DND-41 (cell line): ENCODE results near the gene PODXL.

Experiments
- ATAC-seq: fragments of 200-7000 bp; cut with Tn5 transposase; 3 replicates; pipeline ENCODE4 v1.9.1; 2021; ENCODE audit warnings: low read depth; ENCODE audit not compliant: insufficient read depth
- DNase-seq: peaks from one replicate; pipeline ENCODE4 v3.0.0-alpha.2; 2020
- H2AFZ ChIP-seq: 2 replicates; pipeline ENCODE4 v1.6.0; 2012; ENCODE audit warnings: low read depth, low read length
- H3K27ac ChIP-seq: 2 replicates; pipeline ENCODE4 v1.5.1; 2012; ENCODE audit warnings: low read length, inconsistent platforms
- H3K27me3 ChIP-seq: fragments of 200-600 bp; sonication (generic); 2 replicates; pipeline ENCODE4 v1.6.0; 2012; ENCODE audit warnings: low read length, mild to moderate bottlenecking, inconsistent platforms; ENCODE audit not compliant: insufficient read depth, poor library complexity
- H3K36me3 ChIP-seq: 2 replicates; pipeline ENCODE4 v1.5.1; 2012; ENCODE audit warnings: low read length, inconsistent platforms; ENCODE audit not compliant: insufficient read depth
- H3K4me1 ChIP-seq: 2 replicates; pipeline ENCODE4 v1.5.1; 2012; ENCODE audit warnings: mild to moderate bottlenecking, low read length; ENCODE audit not compliant: insufficient read depth
- H3K4me2 ChIP-seq: 2 replicates; pipeline ENCODE4 v1.6.0; 2012; ENCODE audit warnings: mild to moderate bottlenecking, moderate library complexity, low read length, inconsistent platforms; ENCODE audit not compliant: insufficient read depth
- H3K4me3 ChIP-seq, 2 experiments: fragments of 200-600 bp in 1 of 2; shearing (Covaris generic) in 1 of 2; 2 replicates each; pipeline ENCODE4 v1.5.1; 2012 to 2016; ENCODE audit warnings: inconsistent platforms in 2 of 2, low read length in 2 of 2, mild to moderate bottlenecking in 2 of 2, low read depth in 1 of 2, moderate library complexity in 1 of 2
- H3K79me2 ChIP-seq: 2 replicates; pipeline ENCODE4 v1.6.0; 2012; ENCODE audit warnings: low read length, inconsistent platforms; ENCODE audit not compliant: insufficient read depth
- H3K9ac ChIP-seq: 2 replicates; pipeline ENCODE4 v1.6.0; 2012; ENCODE audit warnings: low read depth, mild to moderate bottlenecking, inconsistent platforms, low read length, moderate library complexity
- H3K9me3 ChIP-seq: 2 replicates; pipeline ENCODE4 v1.5.1; 2012; ENCODE audit warnings: low read length, moderate library complexity, mild to moderate bottlenecking, inconsistent platforms; ENCODE audit not compliant: insufficient read depth, severe bottlenecking
- H4K20me1 ChIP-seq: 2 replicates; pipeline ENCODE4 v1.6.0; 2012; ENCODE audit warnings: low read length; ENCODE audit not compliant: insufficient read depth
- EZH2 ChIP-seq: IDR thresholded peaks from 3 replicates; pipeline ENCODE4 v1.6.1; 2012; ENCODE audit warnings: borderline replicate concordance, low read depth, mild to moderate bottlenecking, moderate library complexity, low read length, inconsistent platforms; ENCODE audit not compliant: severe bottlenecking
- TF ChIP-seq, protein P1 (sequence below): IDR thresholded peaks from 2 replicates; pipeline ENCODE4 v1.5.1; 2012; ENCODE audit warnings: borderline replicate concordance, low read length, moderate library complexity, mild to moderate bottlenecking; ENCODE audit not compliant: poor library complexity, severe bottlenecking; ENCODE audit errors: extremely low read depth

The PODXL gene

DNA sequence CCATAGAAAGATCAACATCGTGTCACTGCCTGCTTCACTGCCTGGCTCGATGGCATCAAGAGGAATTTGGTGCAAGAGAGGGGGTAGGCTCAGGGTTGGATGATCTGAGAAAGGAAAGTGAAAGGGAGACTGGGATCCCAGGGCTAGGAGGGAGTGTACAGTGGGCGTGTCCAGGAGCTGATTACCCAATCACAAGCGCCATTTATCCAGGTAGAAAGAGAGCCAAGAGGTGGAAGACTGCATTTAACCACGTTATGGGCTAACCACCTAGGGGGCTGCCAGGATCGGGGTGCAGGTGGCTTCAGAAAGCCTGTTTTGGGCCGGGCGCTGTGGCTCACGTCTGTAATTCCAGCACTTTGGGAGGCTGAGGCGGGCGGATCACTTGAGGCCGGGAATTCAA is 10.3 kb downstream of the PODXL start:
- TF ChIP-seq, protein P1, sequence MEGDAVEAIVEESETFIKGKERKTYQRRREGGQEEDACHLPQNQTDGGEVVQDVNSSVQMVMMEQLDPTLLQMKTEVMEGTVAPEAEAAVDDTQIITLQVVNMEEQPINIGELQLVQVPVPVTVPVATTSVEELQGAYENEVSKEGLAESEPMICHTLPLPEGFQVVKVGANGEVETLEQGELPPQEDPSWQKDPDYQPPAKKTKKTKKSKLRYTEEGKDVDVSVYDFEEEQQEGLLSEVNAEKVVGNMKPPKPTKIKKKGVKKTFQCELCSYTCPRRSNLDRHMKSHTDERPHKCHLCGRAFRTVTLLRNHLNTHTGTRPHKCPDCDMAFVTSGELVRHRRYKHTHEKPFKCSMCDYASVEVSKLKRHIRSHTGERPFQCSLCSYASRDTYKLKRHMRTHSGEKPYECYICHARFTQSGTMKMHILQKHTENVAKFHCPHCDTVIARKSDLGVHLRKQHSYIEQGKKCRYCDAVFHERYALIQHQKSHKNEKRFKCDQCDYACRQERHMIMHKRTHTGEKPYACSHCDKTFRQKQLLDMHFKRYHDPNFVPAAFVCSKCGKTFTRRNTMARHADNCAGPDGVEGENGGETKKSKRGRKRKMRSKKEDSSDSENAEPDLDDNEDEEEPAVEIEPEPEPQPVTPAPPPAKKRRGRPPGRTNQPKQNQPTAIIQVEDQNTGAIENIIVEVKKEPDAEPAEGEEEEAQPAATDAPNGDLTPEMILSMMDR = no peak
- no peak for TF ChIP-seq EZH2
- ATAC-seq (peak; percentile 40; the same call in 1 of the 3 replicates), DNase-seq (no peak)
- Histone ChIP-seq H3K4me1 (no peaks in the 10 kb centered on the region), H4K20me1 (no peaks in the 10 kb centered on the region), H3K27ac (no peak overlapping the region), H3K27me3 (no peaks in the 10 kb centered on the region), H3K4me2 (no peak overlapping the region), H3K79me2 (no peaks in the 10 kb centered on the region), H3K9me3 (no peaks in the 10 kb centered on the region), H2AFZ (no peak overlapping the region), H3K4me3 (no peak overlapping the region), H3K36me3 (no peaks in the 10 kb centered on the region), H3K9ac (no peak overlapping the region)

DNA sequence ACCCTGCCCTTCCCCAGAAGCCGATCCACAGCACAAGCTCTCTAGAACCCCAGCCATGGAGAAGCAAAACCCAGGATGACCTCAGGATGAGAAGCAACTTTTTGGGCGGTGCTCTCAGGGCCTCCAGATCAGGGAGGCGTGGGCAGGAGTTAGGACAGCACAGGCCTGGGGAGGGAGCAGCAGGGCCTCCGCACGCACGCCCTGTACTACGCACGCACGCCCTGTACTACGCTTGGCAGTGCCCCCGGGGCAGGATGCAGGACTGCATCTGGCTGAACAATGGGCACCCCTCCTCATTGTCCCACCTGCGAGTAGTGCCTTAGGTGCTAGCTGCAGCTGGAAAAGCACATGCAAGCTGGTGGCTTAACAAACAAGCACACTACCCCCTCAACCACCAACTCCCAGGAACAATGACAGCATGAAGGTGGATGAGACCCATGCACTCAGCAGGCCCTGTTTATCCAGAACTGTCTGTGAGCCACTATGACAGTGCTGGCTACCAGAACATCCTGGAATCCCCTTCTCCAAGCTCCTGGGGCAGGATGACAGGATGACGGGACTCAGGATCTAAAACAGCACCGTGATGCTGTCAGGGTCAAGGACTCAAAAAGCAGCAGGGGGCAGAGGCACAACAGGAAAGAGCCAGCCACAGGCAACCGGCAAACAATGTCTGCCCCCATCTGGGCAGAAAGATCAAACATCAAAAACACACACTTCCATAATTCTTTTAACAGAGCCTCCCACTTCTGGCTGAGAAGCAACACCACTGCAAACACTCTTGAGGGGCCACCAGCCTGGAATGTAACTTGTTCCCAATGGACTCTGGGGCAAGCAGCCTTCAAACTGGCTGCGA is 11.8 kb downstream of the PODXL start:
- DNase-seq = peak; percentile 29
- H3K36me3 ChIP-seq = no peaks in the 10 kb centered on the region

DNA sequence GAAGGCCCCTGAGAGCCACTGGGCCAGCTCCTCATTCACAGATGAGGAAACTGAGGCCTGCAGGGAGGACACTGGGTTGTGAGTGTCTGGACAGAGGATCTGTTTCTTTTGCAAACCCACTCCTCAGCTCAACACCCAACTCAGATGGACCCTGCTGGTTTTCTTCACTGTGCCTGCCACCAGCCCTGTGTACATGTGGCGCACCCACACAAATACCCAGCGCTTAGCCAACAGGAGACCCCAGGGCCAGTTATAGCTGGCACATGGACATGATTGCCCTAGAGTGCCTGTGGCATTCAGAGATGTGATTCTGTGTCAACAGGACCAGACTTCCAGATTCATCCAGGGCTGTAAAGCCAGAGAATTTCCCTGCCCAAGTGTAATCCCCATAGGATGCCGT is 12.4 kb downstream of the PODXL start:
- Histone ChIP-seq H3K9me3 (no peaks in the 10 kb centered on the region), H3K4me2 (no peak overlapping the region), H3K79me2 (no peaks in the 10 kb centered on the region), H3K36me3 (no peaks in the 10 kb centered on the region), H3K9ac (no peak overlapping the region), H3K4me3 (no peak overlapping the region), H2AFZ (no peak overlapping the region), H4K20me1 (no peaks in the 10 kb centered on the region), H3K4me1 (no peaks in the 10 kb centered on the region), H3K27me3 (no peaks in the 10 kb centered on the region), H3K27ac (no peak overlapping the region)
- no peak for TF ChIP-seq EZH2
- TF ChIP-seq, protein P1 = no peak
- DNase-seq = no peak
- no peak for ATAC-seq

More for the DNA sequence above, 11.8 kb downstream of the PODXL start:
- Histone ChIP-seq H3K9ac (no peak overlapping the region), H3K9me3 (no peaks in the 10 kb centered on the region), H3K4me1 (no peaks in the 10 kb centered on the region), H4K20me1 (no peaks in the 10 kb centered on the region), H3K27me3 (no peaks in the 10 kb centered on the region), H3K4me2 (no peak overlapping the region), H2AFZ (no peak overlapping the region), H3K27ac (no peak overlapping the region), H3K4me3 (no peak overlapping the region), H3K79me2 (no peaks in the 10 kb centered on the region)
- ATAC-seq = peak; percentile 62
- TF ChIP-seq, protein P1 = peak; percentile 48
- no peak for TF ChIP-seq EZH2
